Measurements from ENCODE around the gene ACADSB. TPM values are rescaled to one million over a fixed set of nuclear protein-coding genes. Genes with fewer than 3 reads are reported as not detected.

ACADSB gene
- polyA plus RNA-seq, 1 experiment = 16.1 TPM

DNA sequence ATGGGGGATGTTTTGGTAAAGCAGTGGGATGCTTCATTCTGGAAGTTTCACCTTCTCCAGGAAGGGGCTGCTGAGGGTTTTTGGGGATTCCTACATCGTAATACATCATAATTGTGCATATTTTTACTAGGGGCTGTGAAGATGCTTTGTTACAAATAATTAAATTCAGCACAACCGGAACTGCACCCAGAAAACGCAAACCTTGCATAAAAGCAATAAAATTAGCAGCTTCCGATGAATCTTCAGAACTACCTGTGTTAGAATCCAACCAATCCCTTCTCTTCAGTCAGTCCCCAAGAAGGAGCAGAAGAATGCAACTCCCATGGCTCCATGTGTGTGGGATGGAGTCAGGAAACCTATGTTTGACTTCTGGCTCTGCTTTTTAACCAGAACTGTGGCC lies 78.5 kb downstream of the ACADSB start:
- POLR2A ChIA-PET = no interaction called here
- CTCF ChIA-PET = interaction anchor here (1.2 kb wide), 1 partner anchor 44 kb away, joined by 3 read pairs; no protein-coding TSS in a partner anchor

GRCh38 chr10:123087786-123088185 lies 79.0 kb downstream of the ACADSB start:
- POLR2A ChIA-PET = no interaction called here
- no peak for TF ChIP-seq CTCF (IDR thresholded peaks at IDR 0.05; ENCODE audit: low read depth, low read length)
- CTCF ChIA-PET = interaction anchor here (1.2 kb wide), 1 partner anchor 45 kb away, joined by 3 read pairs; no protein-coding TSS in a partner anchor
- no peaks in the 10 kb centered on the region for H3K27me3 ChIP-seq (ENCODE audit: control insufficient read depth, insufficient read depth, low read length)
- H3K27ac ChIP-seq (ENCODE audit: low read depth, low read length) = no peak overlapping the region
- peaks cover 7% of the 10 kb centered on the region for H3K9me3 ChIP-seq (ENCODE audit: control insufficient read depth, insufficient read depth, low read length)
- no peak overlapping the region for H3K4me3 ChIP-seq (ENCODE audit: low read depth, low read length)
- no peak for DNase-seq (ENCODE audit: low read depth, low spot score)

More for the DNA sequence above, 78.5 kb downstream of the ACADSB start:
- TF ChIP-seq CTCF (IDR thresholded peaks at IDR 0.05; ENCODE audit: low read depth, low read length) = no peak
- Histone ChIP-seq H3K27me3 (ENCODE audit: control insufficient read depth, insufficient read depth, low read length) (no peaks in the 10 kb centered on the region), H3K27ac (ENCODE audit: low read depth, low read length) (no peak overlapping the region), H3K9me3 (ENCODE audit: control insufficient read depth, insufficient read depth, low read length) (peaks cover 7% of the 10 kb centered on the region), H3K4me3 (ENCODE audit: low read depth, low read length) (no peak overlapping the region)
- no peak for DNase-seq (ENCODE audit: low read depth, low spot score)

GRCh38 chr10:123092635-123093414 lies 84.0 kb downstream of the ACADSB start:
- no peak for DNase-seq (ENCODE audit: low read depth, low spot score)
- no peaks in the 10 kb centered on the region for H3K9me3 ChIP-seq (ENCODE audit: control insufficient read depth, insufficient read depth, low read length)
- no peaks in the 10 kb centered on the region for H3K27me3 ChIP-seq (ENCODE audit: control insufficient read depth, insufficient read depth, low read length)
- H3K4me3 ChIP-seq (ENCODE audit: low read depth, low read length) = no peak overlapping the region
- TF ChIP-seq CTCF (IDR thresholded peaks at IDR 0.05; ENCODE audit: low read depth, low read length) = no peak
- CTCF ChIA-PET = no interaction called here
- no peak overlapping the region for H3K27ac ChIP-seq (ENCODE audit: low read depth, low read length)
- POLR2A ChIA-PET = no interaction called here

GRCh38 chr10:123093489-123093888 lies 84.7 kb downstream of the ACADSB start:
- DNase-seq (ENCODE audit: low read depth, low spot score) = no peak

More at GRCh38 chr10:123093489-123093888, 84.7 kb downstream of the ACADSB start:
- no peak for TF ChIP-seq CTCF (IDR thresholded peaks at IDR 0.05; ENCODE audit: low read depth, low read length)
- Histone ChIP-seq H3K4me3 (ENCODE audit: low read depth, low read length) (no peak overlapping the region), H3K27ac (ENCODE audit: low read depth, low read length) (no peak overlapping the region), H3K9me3 (ENCODE audit: control insufficient read depth, insufficient read depth, low read length) (no peaks in the 10 kb centered on the region), H3K27me3 (ENCODE audit: control insufficient read depth, insufficient read depth, low read length) (no peaks in the 10 kb centered on the region)
- POLR2A ChIA-PET = no interaction called here
- CTCF ChIA-PET = no interaction called here
